ENCODE results near the gene LIME1.

- no peak for TF ChIP-seq POLR2A (IDR thresholded peaks at IDR 0.05; ENCODE audit: low read depth, low read length)
- no peak for TF ChIP-seq CTCF (conservative IDR thresholded peaks at IDR 0.05; ENCODE audit: low read depth, low read length)
- no peak for TF ChIP-seq USF2 (IDR thresholded peaks at IDR 0.05; ENCODE audit: low read depth, low read length)
- TF ChIP-seq CEBPB (IDR thresholded peaks at IDR 0.05; ENCODE audit: low read depth, low read length), result no peak
- TF ChIP-seq MXI1 (IDR thresholded peaks at IDR 0.05; ENCODE audit: borderline replicate concordance, low read depth, low read length), result no peak
- no peak for TF ChIP-seq MAZ (IDR thresholded peaks at IDR 0.05; ENCODE audit: borderline replicate concordance, low read depth, low read length)
- TF ChIP-seq FOS (IDR thresholded peaks at IDR 0.05; ENCODE audit: low read depth, low read length), result no peak
- no peak for TF ChIP-seq ELK1 (IDR thresholded peaks at IDR 0.05; ENCODE audit: borderline replicate concordance, low read depth, low read length)
- no peak for TF ChIP-seq RFX5 (IDR thresholded peaks at IDR 0.05; ENCODE audit: low read depth, low read length)
- TF ChIP-seq RCOR1 (IDR thresholded peaks at IDR 0.05; ENCODE audit: insufficient replicate concordance, low read length), result no peak
- TF ChIP-seq CHD1 (IDR thresholded peaks at IDR 0.05; ENCODE audit: low read depth, low read length), result no peak
- TF ChIP-seq BHLHE40 (IDR thresholded peaks at IDR 0.05; ENCODE audit: low read depth, low read length), result no peak
- TF ChIP-seq SMC3 (IDR thresholded peaks at IDR 0.05; ENCODE audit: low read depth, low read length), result no peak
- TF ChIP-seq MAFK (IDR thresholded peaks at IDR 0.05; ENCODE audit: low read depth, low read length), result no peak
Measured at GRCh38 chr20:63750807-63751470, 14.5 kb downstream of the LIME1 start.

Measured in IMR-90 (cell line).